ENCODE measurements around the gene USP20.

DNA sequence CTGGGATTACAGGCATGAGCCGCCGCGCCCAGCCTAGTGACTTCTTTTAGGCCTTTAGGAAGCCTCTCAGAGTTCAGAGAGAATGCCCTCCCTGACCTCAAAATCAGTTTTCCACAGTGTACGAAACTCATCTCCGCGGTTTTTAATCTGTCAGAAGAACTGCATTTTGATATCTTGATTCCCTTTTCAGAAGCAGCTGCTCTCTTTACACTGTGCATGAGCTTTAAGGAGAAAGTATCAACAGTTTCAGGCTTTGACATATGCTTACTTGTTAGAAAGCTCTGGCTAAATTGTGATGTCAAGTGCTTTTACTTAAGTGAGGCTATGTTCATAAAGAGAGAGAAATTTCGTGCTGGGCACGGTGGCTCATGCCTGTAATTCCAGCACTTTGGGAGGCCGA, 74.6 kb downstream of the USP20 start:
- TF ChIP-seq, protein P1, sequence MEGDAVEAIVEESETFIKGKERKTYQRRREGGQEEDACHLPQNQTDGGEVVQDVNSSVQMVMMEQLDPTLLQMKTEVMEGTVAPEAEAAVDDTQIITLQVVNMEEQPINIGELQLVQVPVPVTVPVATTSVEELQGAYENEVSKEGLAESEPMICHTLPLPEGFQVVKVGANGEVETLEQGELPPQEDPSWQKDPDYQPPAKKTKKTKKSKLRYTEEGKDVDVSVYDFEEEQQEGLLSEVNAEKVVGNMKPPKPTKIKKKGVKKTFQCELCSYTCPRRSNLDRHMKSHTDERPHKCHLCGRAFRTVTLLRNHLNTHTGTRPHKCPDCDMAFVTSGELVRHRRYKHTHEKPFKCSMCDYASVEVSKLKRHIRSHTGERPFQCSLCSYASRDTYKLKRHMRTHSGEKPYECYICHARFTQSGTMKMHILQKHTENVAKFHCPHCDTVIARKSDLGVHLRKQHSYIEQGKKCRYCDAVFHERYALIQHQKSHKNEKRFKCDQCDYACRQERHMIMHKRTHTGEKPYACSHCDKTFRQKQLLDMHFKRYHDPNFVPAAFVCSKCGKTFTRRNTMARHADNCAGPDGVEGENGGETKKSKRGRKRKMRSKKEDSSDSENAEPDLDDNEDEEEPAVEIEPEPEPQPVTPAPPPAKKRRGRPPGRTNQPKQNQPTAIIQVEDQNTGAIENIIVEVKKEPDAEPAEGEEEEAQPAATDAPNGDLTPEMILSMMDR (IDR thresholded peaks at IDR 0.05) = no peak
- no peak for TF ChIP-seq POLR2A (IDR thresholded peaks at IDR 0.05)
